RWPE2 (cell line): ENCODE results near the gene KIF3A.
A peak's percentile ranks its signal among the peaks of the same experiment; 100 is the strongest.

Experiments
- ATAC-seq: fragments of 200-7000 bp; cut with Tn5 transposase; 3 replicates; pipeline ENCODE4 v1.9.1; 2021; ENCODE audit warnings: low read depth
- DNase-seq: peaks from one replicate; pipeline ENCODE4 v3.0.0-alpha.2; 2020; ENCODE audit warnings: low spot score
- H3K27ac ChIP-seq: fragments of 450-650 bp; 2 replicates; pipeline ENCODE4 v1.5.1; 2017; ENCODE audit warnings: mild to moderate bottlenecking; ENCODE audit not compliant: poor library complexity, severe bottlenecking
- H3K27me3 ChIP-seq: fragments of 250-450 bp; sonication (Bioruptor Pico); 2 replicates; pipeline ENCODE4 v1.5.1; 2021; ENCODE audit warnings: mild to moderate bottlenecking, moderate library complexity; ENCODE audit not compliant: insufficient read depth, poor library complexity, severe bottlenecking
- H3K36me3 ChIP-seq: fragments of 250-450 bp; sonication (Bioruptor Pico); 2 replicates; pipeline ENCODE4 v1.5.1; 2020; ENCODE audit warnings: low read depth, mild to moderate bottlenecking, moderate library complexity
- H3K4me1 ChIP-seq: fragments of 250-450 bp; sonication (Bioruptor Pico); 2 replicates; pipeline ENCODE4 v1.5.1; 2021; ENCODE audit warnings: mild to moderate bottlenecking, moderate library complexity; ENCODE audit not compliant: insufficient read depth, poor library complexity, severe bottlenecking
- H3K4me3 ChIP-seq: fragments of 250-450 bp; sonication (Bioruptor Pico); 2 replicates; pipeline ENCODE4 v1.5.1; 2021; ENCODE audit warnings: mild to moderate bottlenecking, moderate library complexity; ENCODE audit not compliant: severe bottlenecking
- H3K9me3 ChIP-seq: fragments of 250-450 bp; sonication (Bioruptor Pico); 2 replicates; pipeline ENCODE4 v1.5.1; 2021; ENCODE audit warnings: mild to moderate bottlenecking, moderate library complexity; ENCODE audit not compliant: severe bottlenecking
- CTCF ChIP-seq: fragments of 450-650 bp; IDR thresholded peaks from one replicate; pipeline ENCODE4 v1.5.1; 2017; ENCODE audit warnings: mild to moderate bottlenecking, moderate library complexity; ENCODE audit not compliant: poor library complexity, severe bottlenecking

KIF3A gene

DNA sequence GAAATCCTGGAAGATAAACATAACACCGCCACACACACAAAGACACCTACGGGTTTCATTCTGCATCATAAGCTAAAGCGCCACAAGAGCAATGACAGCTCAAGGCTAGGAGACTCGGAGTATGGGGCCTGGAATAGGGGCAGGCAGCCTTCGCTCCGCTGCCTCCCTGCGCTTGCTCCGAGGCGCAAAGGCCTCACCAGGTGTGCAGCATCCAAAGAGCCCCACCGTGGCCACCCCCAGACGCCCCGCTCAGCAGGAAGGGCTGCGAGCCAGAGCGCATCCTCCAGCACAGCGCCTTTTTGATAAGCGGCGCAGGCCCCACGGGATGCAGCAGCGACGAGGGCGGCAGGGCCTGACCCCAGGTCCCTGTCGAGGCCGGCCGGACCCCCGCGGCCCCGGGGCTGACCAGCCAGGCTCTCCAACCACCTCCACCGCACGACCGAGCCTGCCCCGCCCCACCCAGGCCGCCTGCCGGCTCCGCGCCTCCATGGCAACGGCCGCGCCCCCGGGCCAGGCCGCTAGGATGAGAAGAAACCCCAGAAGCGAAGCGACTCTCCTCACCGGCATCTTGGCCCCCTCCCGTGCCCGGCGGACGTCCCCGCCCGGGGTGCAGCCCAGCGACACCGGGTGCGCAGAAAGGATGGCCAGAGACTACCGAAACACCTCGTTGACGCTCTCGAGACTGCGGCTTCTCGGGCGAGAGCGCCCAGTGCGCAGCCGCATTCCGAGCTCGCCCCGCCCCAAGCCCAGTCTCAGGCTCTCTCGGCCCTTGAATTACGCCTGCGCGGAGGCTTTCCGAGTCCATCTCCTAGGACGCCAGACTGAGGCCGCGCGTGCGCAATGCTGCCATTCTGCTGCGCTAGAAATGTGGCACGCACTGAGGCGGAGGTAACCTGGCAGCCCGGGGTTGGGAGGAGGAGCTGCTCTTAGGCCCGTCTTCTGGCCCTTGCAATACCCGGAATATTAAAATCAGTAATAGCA, at the start of gene KIF3A:
TSS of gene KIF3A (minus strand) at position 694 of the 981 bp plus-strand sequence. CDS start at position 567, 127 bp downstream.
- H3K27me3 ChIP-seq = no peaks in the 10 kb centered on the region
- ATAC-seq (peak; percentile 93), DNase-seq (peak; percentile 99)
- H3K9me3 ChIP-seq = no peaks in the 10 kb centered on the region
- TF ChIP-seq CTCF = no peak
- H3K4me1 ChIP-seq = peaks cover 8% of the 10 kb centered on the region
- no peak within 1 kb of the TSS for H3K27ac ChIP-seq
- H3K36me3 ChIP-seq = peaks cover 16% of the 10 kb centered on the region
- peak within 1 kb of the TSS; percentile 73 for H3K4me3 ChIP-seq

- Histone ChIP-seq H3K9me3 (no peaks in the 10 kb centered on the region), H3K36me3 (no peaks in the 10 kb centered on the region), H3K27me3 (no peaks in the 10 kb centered on the region), H3K4me1 (peaks cover 11% of the 10 kb centered on the region), H3K27ac (no peak overlapping the region), H3K4me3 (no peak overlapping the region)
- ATAC-seq = no peak
- TF ChIP-seq CTCF = no peak
- no peak for DNase-seq
Observed at GRCh38 chr5:132787076-132787475, 49.7 kb upstream of the KIF3A start.

DNA sequence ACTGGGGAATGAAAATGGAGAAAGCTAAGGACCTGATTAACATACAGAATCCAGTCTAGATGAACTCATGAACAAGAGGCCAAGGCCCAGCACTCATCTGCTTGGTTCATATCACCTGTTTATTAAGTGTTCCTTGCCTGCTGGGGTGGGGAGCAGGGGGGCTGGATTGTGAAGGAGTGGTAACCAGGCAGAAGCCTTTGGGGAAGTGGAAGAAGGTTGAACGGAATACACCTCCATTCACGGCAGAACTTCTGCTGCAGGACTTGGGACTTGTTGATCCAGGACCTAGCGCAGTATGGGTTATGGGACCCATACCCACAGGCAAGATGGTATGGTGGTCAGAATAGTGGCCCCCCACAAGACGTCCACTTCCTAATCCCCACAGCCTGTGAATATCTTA, 48.5 kb upstream of the KIF3A start:
- H3K9me3 ChIP-seq = no peaks in the 10 kb centered on the region
- H3K4me3 ChIP-seq = no peak overlapping the region
- no peak for ATAC-seq
- no peak overlapping the region for H3K27ac ChIP-seq
- no peak for DNase-seq
- peaks cover 14% of the 10 kb centered on the region for H3K4me1 ChIP-seq
- TF ChIP-seq CTCF = no peak
- H3K27me3 ChIP-seq = no peaks in the 10 kb centered on the region
- no peaks in the 10 kb centered on the region for H3K36me3 ChIP-seq

- Histone ChIP-seq H3K4me3 (no peak overlapping the region), H3K27me3 (no peaks in the 10 kb centered on the region), H3K36me3 (no peaks in the 10 kb centered on the region), H3K9me3 (no peaks in the 10 kb centered on the region), H3K4me1 (peaks cover 14% of the 10 kb centered on the region), H3K27ac (no peak overlapping the region)
- no peak for TF ChIP-seq CTCF
- ATAC-seq = no peak
- no peak for DNase-seq
Observed at GRCh38 chr5:132785365-132785764, 48.0 kb upstream of the KIF3A start.

DNA sequence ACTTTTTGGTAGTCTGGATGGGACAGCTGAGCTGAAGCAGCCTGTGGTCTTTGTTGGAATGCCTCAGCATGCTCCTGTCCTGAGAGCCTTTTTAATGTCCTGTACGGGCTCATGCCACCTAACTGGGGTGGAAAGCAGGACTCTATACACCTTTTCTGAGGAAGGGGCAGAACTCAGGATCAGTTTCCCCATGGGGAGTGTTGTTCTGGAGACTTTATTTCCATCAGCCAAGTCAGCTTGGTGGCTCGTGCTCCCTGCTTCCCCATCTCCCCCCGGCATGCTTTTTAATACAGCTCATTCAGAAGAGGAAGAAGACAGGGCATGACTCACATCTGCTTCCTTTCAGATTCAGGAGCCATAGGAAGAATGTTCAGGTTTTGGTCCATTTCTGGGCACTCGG, 44.8 kb upstream of the KIF3A start:
- Histone ChIP-seq H3K9me3 (no peaks in the 10 kb centered on the region), H3K27me3 (no peaks in the 10 kb centered on the region), H3K4me1 (peaks cover 14% of the 10 kb centered on the region), H3K27ac (peak overlapping the region; percentile 18), H3K4me3 (no peak overlapping the region), H3K36me3 (no peaks in the 10 kb centered on the region)
- no peak for TF ChIP-seq CTCF
- DNase-seq (peak; percentile 23), ATAC-seq (peak; percentile 72)
